Neural progenitor cell (in vitro differentiated cells): ENCODE results near the gene URAD. TPM values are rescaled to one million over a fixed set of nuclear protein-coding genes. Genes with fewer than 3 reads are reported as not detected.
A peak's percentile ranks its signal among the peaks of the same experiment; 100 is the strongest.

ENCODE experiments used
- DNase-seq: peaks from one replicate; pipeline ENCODE4 v3.0.0-alpha.2; 2016; ENCODE audit warnings: low spot score
- H2AFZ ChIP-seq: fragments of 200-600 bp; sonication (generic); replicated peaks from 2 replicates; pipeline ENCODE4 v1.6.1; 2016; ENCODE audit warnings: antibody characterized with exemption
- H3F3A ChIP-seq: fragments of 200-600 bp; sonication (generic); 2 replicates; pipeline ENCODE4 v1.6.1; 2016; ENCODE audit warnings: antibody characterized with exemption, low read depth
- H3K27ac ChIP-seq: fragments of 200-600 bp; sonication (generic); 2 replicates; pipeline ENCODE4 v1.5.1; 2016; ENCODE audit warnings: mild to moderate bottlenecking
- H3K27me3 ChIP-seq: fragments of 200-600 bp; sonication (generic); 2 replicates; pipeline ENCODE4 v1.6.1; 2016; ENCODE audit warnings: mild to moderate bottlenecking, moderate library complexity
- H3K36me3 ChIP-seq: fragments of 200-600 bp; sonication (generic); 2 replicates; pipeline ENCODE4 v1.5.1; 2016
- H3K4me1 ChIP-seq: fragments of 200-600 bp; sonication (generic); 2 replicates; pipeline ENCODE4 v1.6.1; 2016; ENCODE audit warnings: mixed run types
- H3K4me2 ChIP-seq: fragments of 200-600 bp; sonication (generic); 2 replicates; pipeline ENCODE4 v1.6.1; 2016
- H3K4me3 ChIP-seq: fragments of 200-600 bp; sonication (generic); 2 replicates; pipeline ENCODE4 v1.5.1; 2016
- H3K79me2 ChIP-seq: fragments of 200-600 bp; sonication (generic); 2 replicates; pipeline ENCODE4 v1.6.1; 2016; ENCODE audit warnings: low read depth
- H3K9ac ChIP-seq: fragments of 200-600 bp; sonication (generic); 2 replicates; pipeline ENCODE4 v1.6.1; 2016
- H3K9me3 ChIP-seq: fragments of 200-600 bp; sonication (generic); 2 replicates; pipeline ENCODE4 v1.5.1; 2016; ENCODE audit warnings: low read depth
- H4K20me1 ChIP-seq: fragments of 200-600 bp; sonication (generic); 2 replicates; pipeline ENCODE4 v1.6.1; 2016; ENCODE audit warnings: low read depth
- H3K27ac Mint-ChIP-seq: 3 replicates; pipeline ENCODE4 v1.8.0; 2021; ENCODE audit warnings: mixed read lengths
- H3K27me3 Mint-ChIP-seq: 2 replicates; pipeline ENCODE4 v1.8.0; 2022; ENCODE audit warnings: low read depth, mild to moderate bottlenecking, inconsistent platforms, moderate library complexity, mixed read lengths; ENCODE audit not compliant: insufficient read depth
- H3K36me3 Mint-ChIP-seq: 3 replicates; pipeline ENCODE4 v1.8.0; 2021; ENCODE audit warnings: mixed read lengths
- H3K4me1 Mint-ChIP-seq: 3 replicates; pipeline ENCODE4 v1.8.0; 2021; ENCODE audit warnings: mixed read lengths
- H3K4me3 Mint-ChIP-seq: 3 replicates; pipeline ENCODE4 v1.8.0; 2021; ENCODE audit warnings: mild to moderate bottlenecking, moderate library complexity, mixed read lengths
- H3K9me3 Mint-ChIP-seq: 3 replicates; pipeline ENCODE4 v1.8.0; 2020; ENCODE audit warnings: mixed read lengths
- CTCF ChIP-seq: fragments of 200-600 bp; sonication (generic); IDR thresholded peaks from 2 replicates; pipeline ENCODE4 v1.5.1; 2017; ENCODE audit warnings: antibody characterized with exemption, mild to moderate bottlenecking
- EZH2 ChIP-seq: fragments of 200-600 bp; sonication (generic); IDR thresholded peaks from 2 replicates; pipeline ENCODE4 v1.6.1; 2017; ENCODE audit warnings: antibody characterized with exemption, mild to moderate bottlenecking, moderate library complexity
- EZH2phosphoT487 ChIP-seq: fragments of 200-600 bp; sonication (generic); IDR thresholded peaks from 2 replicates; pipeline ENCODE4 v1.6.1; 2017; ENCODE audit warnings: antibody characterized with exemption
- total RNA-seq: library from RNA; depleted of rRNA; stranded (reverse); fragments of >200 nt; gene quantifications from 2 replicates; pipeline ENCODE4 v1.2.3, GENCODE V29; 2015; ENCODE audit warnings: low replicate concordance

The URAD gene
- total RNA-seq, 1 donor from 2014 or later: not detected

- TF ChIP-seq CTCF: no peak
- no peak for TF ChIP-seq EZH2
- TF ChIP-seq EZH2phosphoT487: no peak
- Histone ChIP-seq H2AFZ (no peak overlapping the region), H3K9ac (no peak overlapping the region), H4K20me1 (peaks cover 95% of the 10 kb centered on the region), H3K4me3 (no peak overlapping the region), H3K79me2 (no peaks in the 10 kb centered on the region), H3K27ac (no peak overlapping the region), H3F3A (peaks cover 55% of the 10 kb centered on the region), H3K27me3 (peaks cover 100% of the 10 kb centered on the region), H3K4me2 (no peak overlapping the region), H3K9me3 (no peaks in the 10 kb centered on the region), H3K36me3 (no peaks in the 10 kb centered on the region), H3K4me1 (peaks cover 65% of the 10 kb centered on the region)
- no peak for DNase-seq
- peaks cover 36% of the 10 kb centered on the region for H3K4me1 Mint-ChIP-seq
- no peaks in the 10 kb centered on the region for H3K36me3 Mint-ChIP-seq
- no peak overlapping the region for H3K27ac Mint-ChIP-seq
- H3K9me3 Mint-ChIP-seq: peaks cover 3% of the 10 kb centered on the region
- peaks cover 88% of the 10 kb centered on the region for H3K27me3 Mint-ChIP-seq
- peak overlapping the region; percentile 14 for H3K4me3 Mint-ChIP-seq
Measured at GRCh38 chr13:27969866-27970229, 18.6 kb downstream of the URAD start.

GRCh38 chr13:27969082-27969865 is 19.2 kb downstream of the URAD start, which contains the start of gene CDX2:
Gene CDX2, minus strand, starts transcription at chr13:27969315. Its CDS starts 309 bp downstream, at chr13:27969006.
- no peak for TF ChIP-seq EZH2
- no peak for TF ChIP-seq EZH2phosphoT487
- no peak for TF ChIP-seq CTCF
- peak; percentile 51 for DNase-seq
- Histone ChIP-seq H3K79me2 (no peaks in the 10 kb centered on the region), H3K9ac (no peak within 1 kb of the TSS), H3K9me3 (no peaks in the 10 kb centered on the region), H2AFZ (no peak within 1 kb of the TSS), H4K20me1 (peaks cover 95% of the 10 kb centered on the region), H3F3A (peaks cover 55% of the 10 kb centered on the region), H3K4me1 (peaks cover 65% of the 10 kb centered on the region), H3K36me3 (no peaks in the 10 kb centered on the region), H3K4me3 (peak within 1 kb of the TSS; percentile 29), H3K27ac (no peak within 1 kb of the TSS), H3K4me2 (peak within 1 kb of the TSS; percentile 74), H3K27me3 (peaks cover 100% of the 10 kb centered on the region)
- Mint-ChIP-seq H3K4me1 (peaks cover 36% of the 10 kb centered on the region), H3K9me3 (no peaks in the 10 kb centered on the region), H3K27ac (no peak within 1 kb of the TSS), H3K36me3 (no peaks in the 10 kb centered on the region), H3K27me3 (peaks cover 88% of the 10 kb centered on the region), H3K4me3 (peak within 1 kb of the TSS; percentile 58)

DNA sequence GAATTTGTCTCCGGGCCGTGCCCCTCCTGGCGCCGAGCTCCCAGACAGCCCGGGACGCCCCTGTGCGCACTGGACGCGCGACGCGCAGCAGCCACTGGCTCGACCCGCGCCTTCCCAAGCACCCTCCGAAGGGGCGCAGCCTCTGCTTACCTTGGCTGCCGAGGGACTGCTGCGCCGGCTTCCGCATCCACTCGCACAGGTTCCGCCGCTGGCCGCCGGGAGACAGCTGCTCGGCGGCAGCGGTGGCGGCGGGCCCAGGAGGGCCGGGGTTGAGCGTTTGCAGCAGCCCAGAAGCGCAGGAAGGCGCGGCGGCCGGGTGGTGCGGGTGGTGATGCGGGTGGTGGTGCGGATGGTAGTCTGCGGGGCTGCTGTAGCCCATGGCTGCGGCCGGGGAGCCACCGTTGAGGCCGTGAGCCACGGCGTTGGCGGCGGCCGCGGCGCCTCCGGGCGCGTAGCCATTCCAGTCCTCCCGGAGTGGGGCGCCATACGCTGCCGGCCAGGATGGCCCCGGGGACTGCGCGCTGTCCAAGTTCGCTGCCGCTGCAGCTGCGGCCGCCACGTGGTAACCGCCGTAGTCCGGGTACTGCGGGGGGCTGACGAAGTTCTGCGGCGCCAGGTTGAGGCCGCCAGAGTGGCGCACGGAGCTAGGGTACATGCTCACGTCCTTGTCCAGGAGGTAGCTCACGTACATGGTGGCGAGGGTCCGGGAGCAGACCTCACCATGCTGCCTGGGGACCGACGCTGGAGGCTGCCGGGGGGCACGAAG is 20.0 kb downstream of the URAD start:
- Histone ChIP-seq H2AFZ (no peak overlapping the region), H3K9ac (no peak overlapping the region), H3K36me3 (no peaks in the 10 kb centered on the region), H3K27ac (no peak overlapping the region), H3K4me1 (peaks cover 59% of the 10 kb centered on the region), H3K79me2 (no peaks in the 10 kb centered on the region), H3K27me3 (peaks cover 100% of the 10 kb centered on the region), H3K4me3 (peak overlapping the region; percentile 29), H4K20me1 (peaks cover 95% of the 10 kb centered on the region), H3F3A (peaks cover 55% of the 10 kb centered on the region), H3K4me2 (peak overlapping the region; percentile 74), H3K9me3 (no peaks in the 10 kb centered on the region)
- Mint-ChIP-seq H3K4me3 (no peak overlapping the region), H3K36me3 (no peaks in the 10 kb centered on the region), H3K27ac (no peak overlapping the region), H3K9me3 (no peaks in the 10 kb centered on the region), H3K4me1 (peaks cover 36% of the 10 kb centered on the region), H3K27me3 (peaks cover 88% of the 10 kb centered on the region)
- peak; percentile 77 for DNase-seq
- peak; percentile 100 for TF ChIP-seq EZH2
- TF ChIP-seq CTCF: peak; percentile 32
- peak; percentile 99 for TF ChIP-seq EZH2phosphoT487
